ENCODE results near the gene ATAD3A. TPM values are rescaled to one million over a fixed set of nuclear protein-coding genes. Genes with fewer than 3 reads are reported as not detected.
"Not testable (repeated sequence)": the region's sequence is repeated elsewhere in the genome, so short reads cannot be mapped to it uniquely, and the experiment has no call there.

The ATAD3A gene
- total RNA-seq, 2 experiments from 2014 or later, result 17.0 to 19.5 TPM

GRCh38 chr1:1504777-1505365 lies 7.1 kb upstream of the ATAD3A start:
- Mint-ChIP-seq H3K27ac (peak overlapping the region; percentile 69), H3K4me1 (ENCODE audit: low read depth) (peaks cover 11% of the 10 kb centered on the region), H3K4me3 (peak overlapping the region; percentile 80)
- H3K27me3 Mint-ChIP-seq; H3K36me3 ChIP-seq (ENCODE audit: insufficient read depth, low read length); intact Hi-C loops (cut with DNase I, micrococcal nuclease); H3K9me3 Mint-ChIP-seq; H3K36me3 Mint-ChIP-seq (ENCODE audit: low read depth); H3K27me3 ChIP-seq (ENCODE audit: control insufficient read depth in 1 of 2, insufficient read depth in 2 of 2, low read length in 2 of 2); H3K9me3 ChIP-seq (ENCODE audit: control insufficient read depth in 1 of 2, insufficient read depth in 1 of 2, low read length in 2 of 2); H3K27ac ChIP-seq (ENCODE audit: low read depth in 1 of 2, low read length in 2 of 2): not testable (repeated sequence)
- ChIA-PET CTCF (interaction anchor here (0.7 to 1.5 kb wide), 6 partner anchors 25 to 133 kb away, joined by 3 to 5 read pairs (median 4); no protein-coding TSS in a partner anchor), POLR2A (interaction anchor here (0.6 to 1.7 kb wide), 5 partner anchors 42 to 130 kb away, joined by 3 to 6 read pairs (median 5); partner anchors contain the start of genes AURKAIP1, CCNL2 and MIB2)
- peak; percentile 76 for ATAC-seq (ENCODE audit: poor library complexity)
- DNase-seq, result peak; percentile 56 to 84 (median 68)
- Histone ChIP-seq H3K4me3 (ENCODE audit: low read length) (peak overlapping the region; percentile 20), H3K4me1 (ENCODE audit: insufficient read depth, low read length) (peaks cover 14% of the 10 kb centered on the region)
- peak; percentile 68 for TF ChIP-seq CTCF (IDR thresholded peaks at IDR 0.05)

- CTCF ChIA-PET, result interaction anchor here (0.8 to 1.5 kb wide), 5 partner anchors 25 to 134 kb away, joined by 3 to 4 read pairs (median 4); no protein-coding TSS in a partner anchor
- peak; percentile 28 for ATAC-seq (ENCODE audit: poor library complexity)
Observed at GRCh38 chr1:1505366-1505798, 6.6 kb upstream of the ATAD3A start.

GRCh38 chr1:1505801-1506200 lies 6.2 kb upstream of the ATAD3A start:
- H3K27me3 Mint-ChIP-seq; H3K9me3 ChIP-seq (ENCODE audit: control insufficient read depth in 1 of 2, insufficient read depth in 1 of 2, low read length in 2 of 2); H3K36me3 ChIP-seq (ENCODE audit: insufficient read depth, low read length); H3K4me3 ChIP-seq (ENCODE audit: low read length); H3K36me3 Mint-ChIP-seq (ENCODE audit: low read depth); H3K27ac ChIP-seq (ENCODE audit: low read depth in 1 of 2, low read length in 2 of 2); intact Hi-C loops (cut with DNase I, micrococcal nuclease); DNase-seq; POLR2A ChIA-PET; H3K9me3 Mint-ChIP-seq; H3K27me3 ChIP-seq (ENCODE audit: control insufficient read depth in 1 of 2, insufficient read depth in 2 of 2, low read length in 2 of 2); ATAC-seq (ENCODE audit: poor library complexity); H3K27ac Mint-ChIP-seq: not testable (repeated sequence)
- CTCF ChIA-PET, result interaction anchor here (1.3 kb wide), 1 partner anchor 134 kb away, joined by 4 read pairs; no protein-coding TSS in a partner anchor
- peaks cover 12% of the 10 kb centered on the region for H3K4me1 Mint-ChIP-seq (ENCODE audit: low read depth)
- peaks cover 16% of the 10 kb centered on the region for H3K4me1 ChIP-seq (ENCODE audit: insufficient read depth, low read length)
- peak overlapping the region; percentile 65 for H3K4me3 Mint-ChIP-seq

More at GRCh38 chr1:1505366-1505798, 6.6 kb upstream of the ATAD3A start:
- H3K36me3 ChIP-seq (ENCODE audit: insufficient read depth, low read length); H3K27me3 ChIP-seq (ENCODE audit: control insufficient read depth in 1 of 2, insufficient read depth in 2 of 2, low read length in 2 of 2); H3K9me3 Mint-ChIP-seq; H3K27me3 Mint-ChIP-seq; H3K36me3 Mint-ChIP-seq (ENCODE audit: low read depth); H3K9me3 ChIP-seq (ENCODE audit: control insufficient read depth in 1 of 2, insufficient read depth in 1 of 2, low read length in 2 of 2); intact Hi-C loops (cut with DNase I, micrococcal nuclease); H3K27ac ChIP-seq (ENCODE audit: low read depth in 1 of 2, low read length in 2 of 2): not testable (repeated sequence)
- peaks cover 14% of the 10 kb centered on the region for H3K4me1 ChIP-seq (ENCODE audit: insufficient read depth, low read length)
- Mint-ChIP-seq H3K4me1 (ENCODE audit: low read depth) (peaks cover 11% of the 10 kb centered on the region), H3K4me3 (peak overlapping the region; percentile 80), H3K27ac (peak overlapping the region; percentile 69)
- POLR2A ChIA-PET, result interaction anchor here (1.5 to 1.7 kb wide), 2 partner anchors 106 to 130 kb away, joined by 5 to 6 read pairs; partner anchors contain the start of genes AURKAIP1 and CCNL2
- peak overlapping the region; percentile 20 for H3K4me3 ChIP-seq (ENCODE audit: low read length)
- peak in 3 of 14 experiments; percentile 6 to 32 (median 20) for DNase-seq

GRCh38 chr1:1507305-1507704 lies 4.7 kb upstream of the ATAD3A start:
- Mint-ChIP-seq H3K9me3 (no peaks in the 10 kb centered on the region), H3K27me3 (no peaks in the 10 kb centered on the region), H3K4me3 (no peak overlapping the region), H3K4me1 (ENCODE audit: low read depth) (peaks cover 22% of the 10 kb centered on the region), H3K36me3 (ENCODE audit: low read depth) (peaks cover 5% of the 10 kb centered on the region), H3K27ac (no peak overlapping the region)
- peaks cover 22% of the 10 kb centered on the region for H3K4me1 ChIP-seq (ENCODE audit: insufficient read depth, low read length)
- H3K27ac ChIP-seq (ENCODE audit: low read depth in 1 of 2, low read length in 2 of 2), result no peak overlapping the region
- ChIA-PET POLR2A (no interaction called here), CTCF (no interaction called here)
- intact Hi-C loops (cut with DNase I, micrococcal nuclease), result no loop called here
- H3K27me3 ChIP-seq (ENCODE audit: control insufficient read depth in 1 of 2, insufficient read depth in 2 of 2, low read length in 2 of 2), result no peaks in the 10 kb centered on the region
- H3K9me3 ChIP-seq (ENCODE audit: control insufficient read depth in 1 of 2, insufficient read depth in 1 of 2, low read length in 2 of 2), result peaks cover 0 to 5% of the 10 kb centered on the region in 2 experiments
- no peaks in the 10 kb centered on the region for H3K36me3 ChIP-seq (ENCODE audit: insufficient read depth, low read length)
- DNase-seq (no peak), ATAC-seq (ENCODE audit: poor library complexity) (no peak)
- no peak for TF ChIP-seq CTCF (IDR thresholded peaks at IDR 0.05)
- H3K4me3 ChIP-seq (ENCODE audit: low read length), result no peak overlapping the region

- DNase-seq, result not testable (repeated sequence)
Observed at GRCh38 chr1:1508775-1509464, 3.0 kb upstream of the ATAD3A start.

More at GRCh38 chr1:1508775-1509464, 3.0 kb upstream of the ATAD3A start:
- H3K36me3 Mint-ChIP-seq (ENCODE audit: low read depth); H3K9me3 ChIP-seq (ENCODE audit: control insufficient read depth in 1 of 2, insufficient read depth in 1 of 2, low read length in 2 of 2); H3K27ac ChIP-seq (ENCODE audit: low read depth in 1 of 2, low read length in 2 of 2); H3K9me3 Mint-ChIP-seq; H3K27me3 ChIP-seq (ENCODE audit: control insufficient read depth in 1 of 2, insufficient read depth in 2 of 2, low read length in 2 of 2); H3K27me3 Mint-ChIP-seq; ATAC-seq (ENCODE audit: poor library complexity); H3K4me3 Mint-ChIP-seq; POLR2A ChIA-PET; H3K36me3 ChIP-seq (ENCODE audit: insufficient read depth, low read length); H3K4me3 ChIP-seq (ENCODE audit: low read length); CTCF ChIA-PET; H3K27ac Mint-ChIP-seq; intact Hi-C loops (cut with DNase I, micrococcal nuclease): not testable (repeated sequence)
- peaks cover 30% of the 10 kb centered on the region for H3K4me1 ChIP-seq (ENCODE audit: insufficient read depth, low read length)
- peaks cover 26% of the 10 kb centered on the region for H3K4me1 Mint-ChIP-seq (ENCODE audit: low read depth)

Data from CD4-positive, alpha-beta T cell (primary cell).